Heart left ventricle (tissue), 16 donors: ENCODE data around the gene FLII. TPM values are rescaled to one million over a fixed set of nuclear protein-coding genes. Genes with fewer than 3 reads are reported as not detected.
"Not testable (repeated sequence)": the region's sequence is repeated elsewhere in the genome, so short reads cannot be mapped to it uniquely, and the experiment has no call there.

Experiments
- ATAC-seq, 4 donors: fragments of 200-7000 bp; cut with Tn5 transposase; one replicate each; pipeline ENCODE4 v1.9.1; 2020 to 2022; ENCODE audit warnings: moderate library complexity in 4 of 4, mild to moderate bottlenecking in 3 of 4, moderate number of reproducible peaks in 1 of 4
- DNase-seq, 5 donors: peaks; one replicate each; pipeline ENCODE4 v3.0.0-alpha.2; 2020
- H3K27ac ChIP-seq, 12 donors: fragments of 200-600 bp; sonication (generic) in 4 of 12; one replicate each; pipeline versions ENCODE4 v1.5.0 to v1.8.0; 2016 to 2022; ENCODE audit warnings: mild to moderate bottlenecking in 2 of 12
- H3K27me3 ChIP-seq, 9 donors: fragments of 200-600 bp; sonication (generic) in 2 of 9; one replicate each; pipeline versions ENCODE4 v1.5.1 to v1.8.0; 2016 to 2022; ENCODE audit warnings: mild to moderate bottlenecking in 3 of 9
- H3K36me3 ChIP-seq, 9 donors: fragments of 200-600 bp; sonication (generic) in 2 of 9; one replicate each; pipeline versions ENCODE4 v1.5.0 to v1.8.0; 2018 to 2022; ENCODE audit warnings: mild to moderate bottlenecking in 2 of 9
- H3K4me1 ChIP-seq, 12 donors: fragments of 200-600 bp; sonication (generic) in 4 of 12; one replicate each; pipeline versions ENCODE4 v1.5.0 to v1.8.0; 2016 to 2022; ENCODE audit warnings: mild to moderate bottlenecking in 3 of 12
- H3K4me3 ChIP-seq, 12 donors: fragments of 200-600 bp; sonication (generic) in 4 of 12; one replicate each; pipeline versions ENCODE4 v1.5.0 to v1.8.0; 2017 to 2022; ENCODE audit warnings: mild to moderate bottlenecking in 9 of 12, moderate library complexity in 4 of 12
- H3K9me3 ChIP-seq, 12 donors: fragments of 200-600 bp; sonication (generic) in 4 of 12; one replicate each; pipeline versions ENCODE4 v1.5.0 to v1.8.0; 2016 to 2022; ENCODE audit warnings: mild to moderate bottlenecking in 1 of 12
- POLR2A ChIP-seq, 2 donors: fragments of 450-650 bp; IDR thresholded peaks; one replicate each; pipeline ENCODE4 v1.6.1; 2017; ENCODE audit warnings: antibody characterized with exemption in 2 of 2, mild to moderate bottlenecking in 2 of 2, moderate library complexity in 2 of 2
- WGBS, 4 donors: extraction: QIAGEN DNeasy Blood & Tissue Kit in 2 of 4; methylation state at CpG; one replicate each; pipeline versions ENCODE4 v1.1.5 to v1.1.7; 2013 to 2018; 5-methylcytosine and 5-hydroxymethylcytosine counted together
- intact Hi-C, 10 donors: fragments of 100-400 bp; cut with DNase I; formaldehyde crosslinking; loops; one replicate each; pipeline versions ENCODE4 v1.11.1 to v1.14.2; 2022
- long read RNA-seq, 3 donors: library from polyadenylated mRNA; unstranded; transcript quantifications; one replicate each; pipeline ENCODE4 v2.0.0, GENCODE V29; 2020 to 2021
- polyA plus RNA-seq, 2 donors: library from polyadenylated mRNA; stranded (reverse); fragments of 200-250 nt; gene quantifications; one replicate each; pipeline ENCODE4 v1.2.3, GENCODE V29; 2013
- total RNA-seq, 9 donors: library from RNA; depleted of rRNA in 2 of 9; stranded (reverse); fragments of >200 nt in 2 of 9; fragmentation: NEBNext Ultra II Directional in 3 of 9; extraction: Animal tissue kit (Norgen Biotek cat#: 25700) in 3 of 9; gene quantifications; one replicate each; pipeline versions ENCODE4 v1.1.0 to v1.2.4, GENCODE V29; 2016 to 2023
- TF ChIP-seq, protein P1 (sequence below), 12 donors: fragments of 200-600 bp; sonication (generic) in 4 of 12; IDR thresholded peaks; one replicate each; pipeline versions ENCODE4 v1.5.0 to v1.8.0; 2018 to 2022; ENCODE audit warnings: antibody characterized with exemption in 12 of 12, mild to moderate bottlenecking in 5 of 12
- donor health status: ischemic (EF 13 %, LVEDD 7.1; RV severe dilation, severe dysfunction).
- donor health status: healthy with polysubstance abuse.
- donor health status: DM: no; HTN: yes; CAD: no.
- donor health status: DM: no; HTN: no; CAD: no.
- donor health status: ischemic (EF 25% LVEDD 6.9; RV normal size, moderate dysfunction).
- donor health status: ischemic (EF 25% LVEDD 5.7; RV mildly dilated, moderate dysfunction).
- donor health status: healthy.
- donor health status: DM: yes; HTN: yes; CAD: no.
- donor health status: ischemic (EF 35%, LVEDD 5.7; RV mildly dilated, moderate dysfunction).
- donor health status: nonischemic (EF 11% LVEDD 7.7; RV severe dilation, severe dysfunction).
- donor health status: DM: yes; HTN: yes; CAD: no.
- donor health status: PGD.
- donor health status: ischemic (EF 29% LVEDD 5.4; RV normal size, mild dysfunction).
- donor health status: nonischemic (EF 23%, LVEDD 6.1; RV moderate dilation, normal function).

Gene FLII
- total RNA-seq (100 to 1,000 TPM; 218 to 535 (median 307) TPM), polyA plus RNA-seq (100 to 1,000 TPM; 321 to 364 TPM)
- long read RNA-seq, donor 1, full-length matches to known transcripts: 137 of 547 reads
- long read RNA-seq, donor 1, partial matches to known transcripts: 161 of 547 reads
- long read RNA-seq, donor 1, other reads (novel, unspliced or antisense): 249 of 547 reads
- long read RNA-seq, donor 2, full-length matches to known transcripts: 296 of 1,050 reads
- long read RNA-seq, donor 2, partial matches to known transcripts: 387 of 1,050 reads
- long read RNA-seq, donor 2, other reads (novel, unspliced or antisense): 367 of 1,050 reads
- long read RNA-seq, donor 3, full-length matches to known transcripts: 231 of 859 reads
- long read RNA-seq, donor 3, partial matches to known transcripts: 250 of 859 reads
- long read RNA-seq, donor 3, other reads (novel, unspliced or antisense): 378 of 859 reads

DNA sequence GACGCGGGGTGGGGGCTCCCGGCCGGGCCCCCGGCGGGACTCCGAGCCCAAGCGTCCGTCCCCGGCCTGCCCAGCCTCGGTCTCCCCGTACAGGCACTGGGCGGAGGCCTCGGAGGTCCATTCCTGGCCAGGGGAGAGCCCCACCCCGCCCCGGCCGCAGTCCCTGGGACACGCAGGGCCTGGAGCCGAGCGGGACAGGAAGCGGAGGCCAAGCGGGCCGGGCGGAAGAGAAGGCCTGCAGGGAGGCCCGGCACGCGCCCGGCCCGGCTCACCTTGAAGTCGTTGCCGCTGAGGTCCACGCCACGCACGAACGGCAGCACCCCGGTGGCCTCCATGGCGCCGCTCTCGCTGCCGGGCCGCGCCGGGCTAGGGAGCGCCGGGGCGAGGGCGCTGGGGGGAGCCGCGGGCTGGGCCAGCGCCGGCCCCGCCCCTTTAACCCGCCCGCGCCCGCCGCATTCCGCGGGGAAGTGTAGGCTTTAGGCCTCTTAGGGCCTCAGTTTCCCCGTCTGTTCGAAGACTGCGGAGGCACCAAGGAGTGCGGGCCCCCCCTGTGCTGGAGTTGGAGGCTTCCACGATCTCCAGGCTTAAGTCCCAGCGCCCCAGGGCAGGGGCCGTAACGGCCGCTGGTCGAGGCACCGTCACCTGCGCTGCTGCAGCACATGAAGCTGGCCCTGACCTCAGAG is at the start of gene FLII:
TSS of gene FLII (minus strand) at position 383 of the 683 bp plus-strand sequence. CDS start at position 335, 48 bp downstream.
- peak within 1 kb of the TSS; percentile 93 to 99 (median 98) for H3K27ac ChIP-seq
- TF ChIP-seq, protein P1, sequence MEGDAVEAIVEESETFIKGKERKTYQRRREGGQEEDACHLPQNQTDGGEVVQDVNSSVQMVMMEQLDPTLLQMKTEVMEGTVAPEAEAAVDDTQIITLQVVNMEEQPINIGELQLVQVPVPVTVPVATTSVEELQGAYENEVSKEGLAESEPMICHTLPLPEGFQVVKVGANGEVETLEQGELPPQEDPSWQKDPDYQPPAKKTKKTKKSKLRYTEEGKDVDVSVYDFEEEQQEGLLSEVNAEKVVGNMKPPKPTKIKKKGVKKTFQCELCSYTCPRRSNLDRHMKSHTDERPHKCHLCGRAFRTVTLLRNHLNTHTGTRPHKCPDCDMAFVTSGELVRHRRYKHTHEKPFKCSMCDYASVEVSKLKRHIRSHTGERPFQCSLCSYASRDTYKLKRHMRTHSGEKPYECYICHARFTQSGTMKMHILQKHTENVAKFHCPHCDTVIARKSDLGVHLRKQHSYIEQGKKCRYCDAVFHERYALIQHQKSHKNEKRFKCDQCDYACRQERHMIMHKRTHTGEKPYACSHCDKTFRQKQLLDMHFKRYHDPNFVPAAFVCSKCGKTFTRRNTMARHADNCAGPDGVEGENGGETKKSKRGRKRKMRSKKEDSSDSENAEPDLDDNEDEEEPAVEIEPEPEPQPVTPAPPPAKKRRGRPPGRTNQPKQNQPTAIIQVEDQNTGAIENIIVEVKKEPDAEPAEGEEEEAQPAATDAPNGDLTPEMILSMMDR (IDR thresholded peaks at IDR 0.05): peak in 1 of 12 donors; percentile 3
- TF ChIP-seq POLR2A (IDR thresholded peaks at IDR 0.05): peak in 1 of 2 donors; percentile 83
- intact Hi-C loops: loop anchor here in 3 of 10 donors (2.0 to 10.0 kb wide), 5 partner anchors 34 to 76 kb away; partner anchors contain the start of genes ALKBH5 (in 1 of the 3), LLGL1 (in 1 of the 3), SMCR8 (in 1 of the 3) and TOP3A (in 1 of the 3)
- H3K4me1 ChIP-seq: peaks cover 6 to 62% (median 50%) of the 10 kb centered on the region in 12 donors
- H3K36me3 ChIP-seq: peaks cover 0 to 40% (median 36%) of the 10 kb centered on the region in 9 donors
- DNase-seq: peak in 3 of 5 donors; percentile 63 to 79 (median 64)
- H3K4me3 ChIP-seq: peak within 1 kb of the TSS; percentile 68 to 100 (median 94)
- peak; percentile 3 to 68 (median 48) for ATAC-seq
- no peaks in the 10 kb centered on the region for H3K9me3 ChIP-seq
- WGBS, 4 donors: 0 to 1% (median 0%) methylated on average over 8 to 71 of the region's 71 CpGs
- H3K27me3 ChIP-seq: no peaks in the 10 kb centered on the region

DNA sequence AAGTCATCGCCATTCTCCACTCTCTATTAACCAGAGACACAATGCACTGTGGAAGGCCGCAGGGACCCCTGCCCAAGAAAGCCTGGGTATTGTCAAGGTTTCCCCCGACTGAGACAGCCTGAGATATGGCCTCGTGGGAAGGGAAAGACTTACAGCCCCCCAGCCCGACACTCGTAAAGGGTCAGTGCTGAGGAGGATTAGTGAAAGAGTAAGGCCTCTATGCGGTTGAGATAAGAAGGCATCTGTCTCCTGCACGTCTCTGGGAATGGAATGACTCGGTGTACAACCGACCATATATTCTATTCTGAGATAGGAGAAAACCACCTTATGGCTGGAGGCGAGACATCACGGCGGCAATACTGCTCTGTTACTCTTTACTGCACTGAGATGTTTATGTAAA is 44.7 kb upstream of the FLII start:
- H3K27me3 ChIP-seq, H3K4me3 ChIP-seq, intact Hi-C loops, H3K9me3 ChIP-seq, ATAC-seq, DNase-seq, H3K27ac ChIP-seq: not testable (repeated sequence)
- Histone ChIP-seq H3K4me1 (peaks cover 0 to 17% (median 0%) of the 10 kb centered on the region in 12 donors), H3K36me3 (peaks cover 0 to 98% (median 93%) of the 10 kb centered on the region in 9 donors)
- WGBS, 4 donors: 66 to 73% (median 72%) methylated on average over 13 of the region's 13 CpGs

DNA sequence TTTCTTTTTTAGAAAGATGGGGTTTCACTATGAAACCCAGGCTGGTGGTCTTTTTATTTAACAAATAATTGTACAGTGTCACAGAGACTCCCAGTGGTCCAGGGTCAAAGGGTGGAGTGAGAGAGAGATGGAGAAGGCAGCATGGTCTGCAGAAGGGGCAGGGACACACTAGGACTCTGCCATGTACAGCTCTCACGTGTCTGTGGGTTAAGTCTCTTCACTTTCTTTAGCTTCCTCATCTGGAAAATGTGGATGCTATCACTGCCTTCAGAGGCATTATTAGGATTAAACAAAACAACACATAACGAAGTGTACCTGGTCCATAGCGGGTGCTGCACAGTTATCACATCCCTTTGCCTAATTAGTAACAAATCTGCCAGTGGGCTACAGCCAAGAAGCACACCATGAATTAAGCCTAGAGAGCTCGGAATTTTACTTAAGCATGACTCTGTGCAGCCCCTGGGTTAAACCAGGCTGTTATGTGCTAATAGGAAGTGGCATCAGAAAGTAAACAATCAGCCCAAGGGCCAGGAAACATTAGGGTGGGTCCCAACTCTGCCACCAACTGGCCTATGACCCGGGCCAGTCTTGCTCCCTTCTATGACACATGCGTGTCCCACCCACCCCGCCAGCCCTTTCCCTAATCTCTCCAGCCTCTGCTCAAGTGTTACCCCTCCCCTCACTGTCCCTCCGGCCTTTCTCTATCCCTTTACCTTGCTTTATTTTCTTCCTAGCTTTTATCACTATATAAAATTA is 42.4 kb upstream of the FLII start:
- peaks cover 0 to 82% (median 71%) of the 10 kb centered on the region in 9 donors for H3K36me3 ChIP-seq
- DNase-seq: no peak
- 82 to 90% (median 87%) methylated on average over 8 of the region's 8 CpGs for WGBS, 4 donors
- H3K9me3 ChIP-seq: no peaks in the 10 kb centered on the region
- intact Hi-C loops: no loop called here
- TF ChIP-seq POLR2A (IDR thresholded peaks at IDR 0.05): no peak
- TF ChIP-seq, protein P1 (IDR thresholded peaks at IDR 0.05): no peak
- peak in 3 of 4 donors; percentile 31 to 66 (median 34) for ATAC-seq
- no peak overlapping the region for H3K4me3 ChIP-seq
- H3K4me1 ChIP-seq: peaks cover 0 to 17% (median 0%) of the 10 kb centered on the region in 12 donors
- H3K27me3 ChIP-seq: no peaks in the 10 kb centered on the region
- H3K27ac ChIP-seq: peak overlapping the region in 1 of 12 donors; percentile 69

DNA sequence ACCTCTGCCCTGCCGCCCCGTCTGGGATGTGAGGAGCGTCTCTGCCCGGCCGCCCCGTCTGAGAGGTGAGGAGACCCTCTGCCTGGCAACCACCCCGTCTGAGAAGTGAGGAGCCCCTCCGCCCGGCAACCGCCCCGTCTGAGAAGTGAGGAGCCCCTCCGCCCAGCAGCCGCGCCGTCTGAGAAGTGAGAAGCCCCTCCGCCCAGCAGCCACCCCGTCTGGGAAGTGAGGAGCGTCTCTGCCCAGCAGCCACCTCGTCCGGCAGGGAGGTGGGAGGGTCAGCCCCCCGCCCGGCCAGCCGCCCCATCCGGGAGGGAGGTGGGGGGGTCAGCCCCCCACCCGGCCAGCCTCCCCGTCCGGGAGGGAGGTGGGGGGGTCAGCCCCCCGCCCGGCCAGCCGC is 39.5 kb upstream of the FLII start:
- H3K4me3 ChIP-seq, intact Hi-C loops, H3K9me3 ChIP-seq, H3K27me3 ChIP-seq, DNase-seq, ATAC-seq, H3K27ac ChIP-seq: not testable (repeated sequence)
- Histone ChIP-seq H3K36me3 (peaks cover 0 to 73% (median 62%) of the 10 kb centered on the region in 9 donors), H3K4me1 (peaks cover 0 to 17% (median 0%) of the 10 kb centered on the region in 12 donors)
- WGBS, 4 donors: 93 to 95% methylated on average over 26 to 30 of the region's 30 CpGs; no CpG with 5 or more reads in 2 of the 4 donors
